ENCODE results near the gene OR6C4. TPM values are rescaled to one million over a fixed set of nuclear protein-coding genes. Genes with fewer than 3 reads are reported as not detected.
"Not testable (repeated sequence)": the region's sequence is repeated elsewhere in the genome, so short reads cannot be mapped to it uniquely, and the experiment has no call there.

The OR6C4 gene
- polyA plus RNA-seq, 2 of the 4 experiments (the other 2 are of a cell fraction) = not detected

DNA sequence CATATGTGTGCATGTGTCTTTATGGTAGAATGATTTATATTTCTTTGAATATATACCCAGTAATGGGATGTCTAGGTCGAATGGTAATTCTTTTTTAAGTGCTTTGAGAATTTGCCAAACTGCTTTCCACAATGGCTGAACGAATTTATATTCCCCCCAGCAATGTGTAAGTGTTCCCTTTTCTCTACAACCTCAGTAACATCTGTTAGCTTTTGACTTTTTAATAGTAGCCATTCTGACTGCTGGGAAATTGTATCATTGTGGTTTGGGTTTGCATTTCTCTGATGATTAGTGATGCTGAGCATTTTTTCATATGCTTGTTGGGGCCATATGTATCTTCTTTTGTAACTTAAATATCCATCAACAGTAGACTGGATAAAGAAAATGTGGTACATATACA is 47.8 kb upstream of the OR6C4 start:
- CTCF ChIA-PET = no interaction called here
- FAIRE-seq (no peak), DNase-seq (ENCODE audit: low read depth in 1 of 2, low spot score in 1 of 2) (no peak), ATAC-seq (no peak)
- 2% methylated on average over 2 of the region's 2 CpGs for WGBS (ENCODE audit: missing lambda C conversion rate)
- no peak overlapping the region for H3K4me3 ChIP-seq
- POLR2A ChIA-PET = no interaction called here
- no peak overlapping the region for H3K27ac ChIP-seq
- no peaks in the 10 kb centered on the region for H3K9me3 ChIP-seq
- TF ChIP-seq KDM1A (IDR thresholded peaks at IDR 0.05; ENCODE audit: low read depth) = no peak
- no peaks in the 10 kb centered on the region for H3K4me1 ChIP-seq
- no peak overlapping the region for H3K4me2 ChIP-seq

DNA sequence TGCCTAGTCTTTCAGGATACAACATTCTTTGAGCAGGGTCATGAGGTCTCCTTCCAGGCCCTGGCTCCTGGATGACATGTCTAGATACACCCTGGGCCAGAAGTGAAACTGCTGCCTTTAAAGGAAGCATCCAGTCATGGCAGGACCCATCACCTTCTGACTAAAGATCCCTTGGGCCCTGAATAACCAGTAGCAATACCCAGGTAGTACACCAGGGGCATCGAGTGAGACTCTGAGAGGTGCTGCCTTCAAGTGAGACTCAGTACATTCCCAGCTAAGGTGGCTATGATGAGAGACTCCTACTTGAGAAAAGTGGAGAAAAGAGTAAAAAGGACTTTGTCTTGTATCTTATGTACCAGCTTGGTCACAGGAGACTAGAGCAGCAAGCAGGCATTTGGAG is 33.7 kb upstream of the OR6C4 start:
- CTCF ChIA-PET = no interaction called here
- 0% methylated on average over 1 of the region's 1 CpG for WGBS (ENCODE audit: missing lambda C conversion rate)
- DNase-seq (ENCODE audit: low read depth in 1 of 2, low spot score in 1 of 2) = peak in 1 of 2 experiments; percentile 6

DNA sequence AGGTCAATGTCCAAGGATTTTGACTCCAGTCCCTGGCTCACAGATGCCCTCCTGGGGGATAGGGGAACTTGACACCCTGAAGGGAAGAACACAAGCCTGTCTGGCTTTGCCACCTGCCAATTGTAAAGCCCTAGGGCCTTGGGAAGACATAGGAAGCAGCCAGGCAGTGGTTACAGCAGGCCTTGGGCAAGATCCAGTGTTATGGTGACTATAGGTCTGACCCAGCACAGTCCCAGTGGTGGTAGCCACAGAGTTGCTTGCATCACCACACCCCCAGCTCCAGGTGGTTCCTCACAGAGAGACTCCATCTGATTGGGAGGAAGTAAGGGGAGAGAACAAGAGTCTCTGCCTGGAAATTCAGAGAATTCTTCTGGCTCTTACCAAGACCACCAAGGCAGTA is 33.0 kb upstream of the OR6C4 start:
- H3K4me3 ChIP-seq = no peak overlapping the region
- no peaks in the 10 kb centered on the region for H3K9me3 ChIP-seq
- H3K4me2 ChIP-seq = no peak overlapping the region
- DNase-seq (ENCODE audit: low read depth in 1 of 2, low spot score in 1 of 2) (no peak), ATAC-seq (no peak), FAIRE-seq (no peak)
- no peaks in the 10 kb centered on the region for H3K4me1 ChIP-seq
- TF ChIP-seq ESRRA (IDR thresholded peaks at IDR 0.05; ENCODE audit: borderline replicate concordance, low read length) (no peak), EHF (CRISPR knock-in tag; IDR thresholded peaks at IDR 0.05) (no peak), CHD4 (IDR thresholded peaks at IDR 0.05; ENCODE audit: borderline replicate concordance) (no peak), MYC (IDR thresholded peaks at IDR 0.05; ENCODE audit: borderline replicate concordance, low read length) (no peak), RCOR1 (IDR thresholded peaks at IDR 0.05; ENCODE audit: low read depth, low read length) (no peak), RAD21 (conservative IDR thresholded peaks at IDR 0.05 in 1 of 2, IDR thresholded peaks at IDR 0.05 in 1 of 2) (no peak), NR3C1 (IDR thresholded peaks at IDR 0.05) (no peak), CBX8 (IDR thresholded peaks at IDR 0.05) (no peak)
- TF ChIP-seq, protein P1, sequence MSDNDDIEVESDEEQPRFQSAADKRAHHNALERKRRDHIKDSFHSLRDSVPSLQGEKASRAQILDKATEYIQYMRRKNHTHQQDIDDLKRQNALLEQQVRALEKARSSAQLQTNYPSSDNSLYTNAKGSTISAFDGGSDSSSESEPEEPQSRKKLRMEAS (IDR thresholded peaks at IDR 0.05) = no peak
- TF ChIP-seq, protein P2, sequence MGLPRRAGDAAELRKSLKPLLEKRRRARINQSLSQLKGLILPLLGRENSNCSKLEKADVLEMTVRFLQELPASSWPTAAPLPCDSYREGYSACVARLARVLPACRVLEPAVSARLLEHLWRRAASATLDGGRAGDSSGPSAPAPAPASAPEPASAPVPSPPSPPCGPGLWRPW (IDR thresholded peaks at IDR 0.05) = no peak
- no peak overlapping the region for H3K27ac ChIP-seq
- ChIA-PET CTCF (no interaction called here), POLR2A (no interaction called here)

More for the DNA sequence above, 33.7 kb upstream of the OR6C4 start:
- H3K4me3 ChIP-seq = no peak overlapping the region
- POLR2A ChIA-PET = no interaction called here
- no peaks in the 10 kb centered on the region for H3K4me1 ChIP-seq
- no peak for FAIRE-seq
- TF ChIP-seq POLR2AphosphoS2 (conservative IDR thresholded peaks at IDR 0.05; ENCODE audit: low read length) = no peak
- no peak overlapping the region for H3K27ac ChIP-seq
- no peak overlapping the region for H3K4me2 ChIP-seq
- H3K9me3 ChIP-seq = no peaks in the 10 kb centered on the region
- ATAC-seq = peak in 1 of 2 experiments; percentile 72; a peak in 3 of 6 replicates

DNA sequence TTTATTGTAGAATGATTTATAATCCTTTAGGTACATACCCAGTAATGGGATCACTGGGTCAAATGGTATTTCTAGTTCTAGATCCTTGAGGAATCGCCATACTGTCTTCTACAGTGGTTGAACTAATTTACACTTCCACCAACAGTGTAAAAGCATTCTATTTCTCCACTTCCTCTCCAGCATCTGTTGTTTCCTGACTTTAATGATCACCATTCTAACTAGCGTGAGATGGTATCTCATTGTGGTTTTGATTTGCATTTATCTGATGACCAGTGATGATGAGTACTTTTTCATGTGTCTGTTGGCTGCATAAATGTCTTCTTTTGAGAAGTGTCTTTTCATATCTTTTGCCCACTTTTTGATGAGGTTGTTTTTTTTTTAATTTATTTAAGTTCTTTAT is 1.2 kb upstream of the OR6C4 start:
- H3K4me1 ChIP-seq; H3K4me2 ChIP-seq; CTCF ChIA-PET; H3K27ac ChIP-seq; FAIRE-seq; H3K4me3 ChIP-seq; DNase-seq (ENCODE audit: low read depth in 1 of 2, low spot score in 1 of 2); H3K9me3 ChIP-seq; ATAC-seq; POLR2A ChIA-PET: not testable (repeated sequence)
- 33% methylated on average over 2 of the region's 2 CpGs for WGBS (ENCODE audit: missing lambda C conversion rate)

DNA sequence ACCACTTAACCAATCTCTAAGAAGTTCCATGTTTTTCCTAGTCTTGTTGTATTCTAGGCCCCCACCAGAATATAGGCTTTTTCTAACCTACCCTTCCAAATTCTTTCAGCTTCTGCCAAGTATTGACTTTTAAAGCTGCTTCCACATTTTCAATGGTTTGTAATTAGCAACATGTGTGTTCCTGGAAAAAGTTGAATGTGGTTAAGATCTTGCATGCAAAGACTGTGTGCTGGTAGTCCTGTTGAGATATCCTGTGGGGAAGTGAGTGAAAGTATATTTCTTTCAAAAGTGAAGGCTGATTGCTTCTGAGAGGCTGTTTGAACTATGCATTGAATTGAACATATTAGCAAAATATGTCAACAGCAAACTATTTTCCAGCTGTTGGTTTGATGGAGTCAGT is 646 bp upstream of the OR6C4 start:
- ATAC-seq (no peak), FAIRE-seq (no peak), DNase-seq (ENCODE audit: low read depth in 1 of 2, low spot score in 1 of 2) (no peak)
- TF ChIP-seq, protein P3, sequence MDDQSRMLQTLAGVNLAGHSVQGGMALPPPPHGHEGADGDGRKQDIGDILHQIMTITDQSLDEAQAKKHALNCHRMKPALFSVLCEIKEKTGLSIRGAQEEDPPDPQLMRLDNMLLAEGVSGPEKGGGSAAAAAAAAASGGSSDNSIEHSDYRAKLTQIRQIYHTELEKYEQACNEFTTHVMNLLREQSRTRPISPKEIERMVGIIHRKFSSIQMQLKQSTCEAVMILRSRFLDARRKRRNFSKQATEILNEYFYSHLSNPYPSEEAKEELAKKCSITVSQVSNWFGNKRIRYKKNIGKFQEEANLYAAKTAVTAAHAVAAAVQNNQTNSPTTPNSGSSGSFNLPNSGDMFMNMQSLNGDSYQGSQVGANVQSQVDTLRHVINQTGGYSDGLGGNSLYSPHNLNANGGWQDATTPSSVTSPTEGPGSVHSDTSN (IDR thresholded peaks at IDR 0.05) = no peak
- TF ChIP-seq EHMT2 (IDR thresholded peaks at IDR 0.05; ENCODE audit: low read depth) = no peak
- no peak for TF ChIP-seq CTCF (IDR thresholded peaks at IDR 0.05)
- TF ChIP-seq NFE2L2 (conservative IDR thresholded peaks at IDR 0.05; ENCODE audit: low read length) = no peak
- no peak for TF ChIP-seq ESRRA (IDR thresholded peaks at IDR 0.05; ENCODE audit: borderline replicate concordance, low read length)
- TF ChIP-seq ELK1 (IDR thresholded peaks at IDR 0.05; ENCODE audit: low read depth, low read length) = no peak
- no peak for TF ChIP-seq CBX8 (IDR thresholded peaks at IDR 0.05)
- no peak for TF ChIP-seq KDM1A (IDR thresholded peaks at IDR 0.05; ENCODE audit: low read depth)
- TF ChIP-seq HOXB5 (CRISPR knock-in tag; IDR thresholded peaks at IDR 0.05) = no peak
- no peak for TF ChIP-seq JUNB (IDR thresholded peaks at IDR 0.05)
- POLR2A ChIA-PET = no interaction called here
- Histone ChIP-seq H3K27ac (no peak overlapping the region), H3K9me3 (no peaks in the 10 kb centered on the region), H3K4me2 (no peak overlapping the region), H3K4me1 (no peaks in the 10 kb centered on the region), H3K4me3 (no peak overlapping the region)
- CTCF ChIA-PET = no interaction called here
